Mesendoderm (in vitro differentiated cells): ENCODE data around the gene CDC25C.

Experiments used
- DNase-seq: peaks from one replicate; pipeline ENCODE4 v3.0.0; 2013
- H2AK5ac ChIP-seq: 2 replicates; pipeline ENCODE4 v1.6.1; 2013; ENCODE audit warnings: low read length, inconsistent platforms
- H2BK120ac ChIP-seq: 2 replicates; pipeline ENCODE4 v1.6.1; 2013; ENCODE audit warnings: low read depth, mild to moderate bottlenecking, low read length, moderate library complexity, mixed read lengths
- H2BK15ac ChIP-seq: replicated peaks from 2 replicates; pipeline ENCODE4 v1.6.1; 2013; ENCODE audit warnings: low read depth, mild to moderate bottlenecking, moderate library complexity
- H2BK5ac ChIP-seq: 2 replicates; pipeline ENCODE4 v1.6.1; 2013; ENCODE audit warnings: low read length, inconsistent platforms
- H3K18ac ChIP-seq: 2 replicates; pipeline ENCODE4 v1.6.1; 2013; ENCODE audit warnings: mild to moderate bottlenecking, low read length, mixed read lengths
- H3K23ac ChIP-seq: one replicate; pipeline ENCODE4 v1.6.1; 2013; ENCODE audit warnings: low read length
- H3K27ac ChIP-seq: 2 replicates; pipeline ENCODE4 v1.5.1; 2013; ENCODE audit warnings: low read depth, mild to moderate bottlenecking, inconsistent platforms, low read length, moderate library complexity
- H3K27me3 ChIP-seq: 2 replicates; pipeline ENCODE4 v1.6.1; 2013; ENCODE audit warnings: low read length, control low read depth, mild to moderate bottlenecking, inconsistent platforms; ENCODE audit not compliant: insufficient read depth, poor library complexity
- H3K36me3 ChIP-seq: 2 replicates; pipeline ENCODE4 v1.6.1; 2013; ENCODE audit warnings: low read length, inconsistent platforms; ENCODE audit not compliant: control insufficient read depth, insufficient read depth
- H3K4ac ChIP-seq: one replicate; pipeline ENCODE4 v1.6.1; 2013; ENCODE audit warnings: low read depth, mild to moderate bottlenecking, low read length, moderate library complexity
- H3K4me1 ChIP-seq: 2 replicates; pipeline ENCODE4 v1.6.1; 2013; ENCODE audit warnings: low read depth, low read length, inconsistent platforms; ENCODE audit not compliant: control insufficient read depth
- H3K4me2 ChIP-seq: 2 replicates; pipeline ENCODE4 v1.6.1; 2013; ENCODE audit warnings: low read length
- H3K4me3 ChIP-seq: 2 replicates; pipeline ENCODE4 v1.5.1; 2013; ENCODE audit warnings: mild to moderate bottlenecking, low read length
- H3K56ac ChIP-seq: one replicate; pipeline ENCODE4 v1.6.1; 2013; ENCODE audit warnings: low read length
- H3K79me1 ChIP-seq: 2 replicates; pipeline ENCODE4 v1.6.1; 2013; ENCODE audit warnings: low read length, inconsistent platforms
- H3K79me2 ChIP-seq: 2 replicates; pipeline ENCODE4 v1.6.1; 2013; ENCODE audit warnings: mild to moderate bottlenecking, low read length; ENCODE audit not compliant: control insufficient read depth, insufficient read depth
- H3K9ac ChIP-seq: 2 replicates; pipeline ENCODE4 v1.6.1; 2013; ENCODE audit warnings: low read length, inconsistent platforms
- H4K5ac ChIP-seq: one replicate; pipeline ENCODE4 v1.6.1; 2013; ENCODE audit warnings: low read length
- H4K8ac ChIP-seq: one replicate; pipeline ENCODE4 v1.6.1; 2013; ENCODE audit warnings: low read depth, mild to moderate bottlenecking, control low read depth, low read length, moderate library complexity
- WGBS: extraction: QIAGEN DNeasy Blood & Tissue Kit; methylation state at CpG from one replicate; pipeline ENCODE4 v1.1.7; 2013; ENCODE audit warnings: low lambda C conversion rate, missing lambda C conversion rate; ENCODE audit not compliant: insufficient coverage; ENCODE audit errors: extremely low coverage; 5-methylcytosine and 5-hydroxymethylcytosine counted together

The CDC25C gene

GRCh38 chr5:138351517-138351916 is 19.9 kb upstream of the CDC25C start:
- Histone ChIP-seq H3K27ac (no peak overlapping the region), H4K8ac (no peak overlapping the region), H2BK15ac (no peak overlapping the region), H3K36me3 (peaks cover 10% of the 10 kb centered on the region), H3K4me2 (no peak overlapping the region), H3K9ac (no peak overlapping the region), H2AK5ac (no peak overlapping the region), H3K4ac (no peak overlapping the region), H3K4me1 (peaks cover 8% of the 10 kb centered on the region), H2BK5ac (no peak overlapping the region), H3K18ac (no peak overlapping the region), H3K79me1 (peaks cover 6% of the 10 kb centered on the region), H3K79me2 (peaks cover 30% of the 10 kb centered on the region), H3K23ac (no peak overlapping the region), H3K4me3 (no peak overlapping the region), H2BK120ac (no peak overlapping the region), H3K27me3 (no peaks in the 10 kb centered on the region), H4K5ac (no peak overlapping the region), H3K56ac (no peak overlapping the region)
- no peak for DNase-seq

GRCh38 chr5:138351056-138351455 is 19.5 kb upstream of the CDC25C start:
- no peak overlapping the region for H3K27ac ChIP-seq
- no peak for DNase-seq
- H3K27me3 ChIP-seq = no peaks in the 10 kb centered on the region
- no peak overlapping the region for H3K9ac ChIP-seq
- H3K56ac ChIP-seq = no peak overlapping the region
- H3K79me1 ChIP-seq = peaks cover 6% of the 10 kb centered on the region
- peaks cover 26% of the 10 kb centered on the region for H3K79me2 ChIP-seq
- H3K36me3 ChIP-seq = peaks cover 10% of the 10 kb centered on the region
- H2BK15ac ChIP-seq = no peak overlapping the region
- H3K4me1 ChIP-seq = peaks cover 8% of the 10 kb centered on the region
- H3K4ac ChIP-seq = no peak overlapping the region
- no CpG with 5 or more reads among the region's 1 CpG for WGBS
- H3K4me3 ChIP-seq = no peak overlapping the region
- no peak overlapping the region for H4K5ac ChIP-seq
- no peak overlapping the region for H2BK5ac ChIP-seq
- no peak overlapping the region for H3K4me2 ChIP-seq
- no peak overlapping the region for H3K23ac ChIP-seq
- no peak overlapping the region for H2AK5ac ChIP-seq
- no peak overlapping the region for H4K8ac ChIP-seq
- H2BK120ac ChIP-seq = no peak overlapping the region
- H3K18ac ChIP-seq = no peak overlapping the region

GRCh38 chr5:138350563-138350890 is 18.9 kb upstream of the CDC25C start:
- peaks cover 10% of the 10 kb centered on the region for H3K36me3 ChIP-seq

GRCh38 chr5:138349852-138350562 is 18.4 kb upstream of the CDC25C start:
- Histone ChIP-seq H3K56ac (no peak overlapping the region), H3K23ac (no peak overlapping the region), H4K8ac (no peak overlapping the region), H3K79me2 (peaks cover 18% of the 10 kb centered on the region), H3K9ac (no peak overlapping the region), H2AK5ac (no peak overlapping the region), H3K27me3 (no peaks in the 10 kb centered on the region), H3K79me1 (peaks cover 6% of the 10 kb centered on the region), H3K36me3 (peaks cover 10% of the 10 kb centered on the region), H3K4me1 (peaks cover 8% of the 10 kb centered on the region), H3K4me2 (no peak overlapping the region), H2BK15ac (no peak overlapping the region), H3K27ac (no peak overlapping the region), H3K4me3 (no peak overlapping the region), H4K5ac (no peak overlapping the region), H2BK120ac (no peak overlapping the region), H3K18ac (no peak overlapping the region), H2BK5ac (no peak overlapping the region), H3K4ac (no peak overlapping the region)
- WGBS = no CpG with 5 or more reads among the region's 1 CpG
- DNase-seq = no peak

More at GRCh38 chr5:138350563-138350890, 18.9 kb upstream of the CDC25C start:
- Histone ChIP-seq H3K4me1 (peaks cover 8% of the 10 kb centered on the region), H3K79me2 (peaks cover 23% of the 10 kb centered on the region), H3K56ac (no peak overlapping the region), H3K27ac (no peak overlapping the region), H3K18ac (no peak overlapping the region), H4K8ac (no peak overlapping the region), H3K4me3 (no peak overlapping the region), H3K4me2 (no peak overlapping the region), H2BK120ac (no peak overlapping the region), H3K9ac (no peak overlapping the region), H3K23ac (no peak overlapping the region), H2BK15ac (no peak overlapping the region), H2BK5ac (no peak overlapping the region), H2AK5ac (no peak overlapping the region), H3K4ac (no peak overlapping the region), H3K27me3 (no peaks in the 10 kb centered on the region), H4K5ac (no peak overlapping the region), H3K79me1 (peaks cover 6% of the 10 kb centered on the region)
- no peak for DNase-seq

GRCh38 chr5:138346889-138347288 is 15.3 kb upstream of the CDC25C start:
- Histone ChIP-seq H3K4me2 (no peak overlapping the region), H3K23ac (no peak overlapping the region), H3K79me1 (peaks cover 2% of the 10 kb centered on the region), H4K5ac (no peak overlapping the region), H4K8ac (no peak overlapping the region), H2AK5ac (no peak overlapping the region), H3K9ac (no peak overlapping the region), H3K27me3 (no peaks in the 10 kb centered on the region), H2BK15ac (no peak overlapping the region), H3K4ac (no peak overlapping the region), H3K79me2 (no peaks in the 10 kb centered on the region), H3K36me3 (peaks cover 10% of the 10 kb centered on the region), H3K4me3 (no peak overlapping the region), H2BK120ac (no peak overlapping the region), H3K56ac (no peak overlapping the region), H3K27ac (no peak overlapping the region), H2BK5ac (no peak overlapping the region), H3K4me1 (no peaks in the 10 kb centered on the region), H3K18ac (no peak overlapping the region)
- no CpG with 5 or more reads among the region's 14 CpGs for WGBS
- no peak for DNase-seq

- WGBS = no CpG with 5 or more reads among the region's 32 CpGs
- Histone ChIP-seq H3K79me2 (peaks cover 18% of the 10 kb centered on the region), H3K4me1 (no peaks in the 10 kb centered on the region), H3K27ac (no peak overlapping the region), H3K9ac (no peak overlapping the region), H3K56ac (no peak overlapping the region), H4K8ac (no peak overlapping the region), H2BK5ac (no peak overlapping the region), H2BK15ac (no peak overlapping the region), H3K4me2 (no peak overlapping the region), H3K23ac (no peak overlapping the region), H4K5ac (no peak overlapping the region), H3K18ac (no peak overlapping the region), H3K27me3 (no peaks in the 10 kb centered on the region), H3K79me1 (peaks cover 12% of the 10 kb centered on the region), H2AK5ac (no peak overlapping the region), H2BK120ac (no peak overlapping the region), H3K4ac (no peak overlapping the region), H3K4me3 (no peak overlapping the region), H3K36me3 (peaks cover 13% of the 10 kb centered on the region)
- DNase-seq = no peak
Observed at GRCh38 chr5:138344887-138345622, 13.5 kb upstream of the CDC25C start.
